DOHH2 (cell line): ENCODE measurements around the gene RPL28.

ENCODE experiments used
- H3F3A ChIP-seq: fragments of 200-600 bp; sonication (generic), shearing (Covaris generic); 2 replicates; pipeline ENCODE4 v1.6.0; 2016; ENCODE audit warnings: antibody characterized with exemption, mild to moderate bottlenecking; ENCODE audit not compliant: control insufficient read depth, insufficient read depth
- H3K27ac ChIP-seq: fragments of 200-600 bp; sonication (generic); 2 replicates; pipeline ENCODE4 v1.5.1; 2014; ENCODE audit warnings: low read depth, mild to moderate bottlenecking, low read length, moderate library complexity
- H3K27me3 ChIP-seq: fragments of 200-600 bp; sonication (generic); 2 replicates; pipeline ENCODE4 v1.6.1; 2014; ENCODE audit warnings: mild to moderate bottlenecking, low read length, mixed read lengths; ENCODE audit not compliant: control insufficient read depth
- H3K36me3 ChIP-seq: fragments of 200-600 bp; sonication (generic); 2 replicates; pipeline ENCODE4 v1.6.1; 2014; ENCODE audit warnings: mild to moderate bottlenecking, low read length, moderate library complexity, mixed read lengths; ENCODE audit not compliant: control insufficient read depth
- H3K4me1 ChIP-seq: fragments of 200-600 bp; sonication (generic); 2 replicates; pipeline ENCODE4 v1.6.1; 2014; ENCODE audit warnings: mild to moderate bottlenecking, low read length, mixed read lengths; ENCODE audit not compliant: control insufficient read depth
- H3K4me2 ChIP-seq: fragments of 200-600 bp; sonication (generic); 2 replicates; pipeline ENCODE4 v1.6.0; 2014; ENCODE audit warnings: mild to moderate bottlenecking, low read length, moderate library complexity
- H3K4me3 ChIP-seq: fragments of 200-600 bp; sonication (generic); 2 replicates; pipeline ENCODE4 v1.5.1; 2014; ENCODE audit warnings: mild to moderate bottlenecking, low read length, mixed read lengths
- H3K79me2 ChIP-seq: fragments of 200-600 bp; sonication (generic); 2 replicates; pipeline ENCODE4 v1.6.1; 2014; ENCODE audit warnings: mild to moderate bottlenecking, low read length, mixed read lengths; ENCODE audit not compliant: control insufficient read depth
- H3K9me2 ChIP-seq: fragments of 200-600 bp; sonication (generic); replicated peaks from 2 replicates; pipeline ENCODE4 v1.6.1; 2014; ENCODE audit warnings: mild to moderate bottlenecking, low read length, mixed read lengths; ENCODE audit not compliant: control insufficient read depth
- H3K9me3 ChIP-seq: fragments of 200-600 bp; sonication (generic); 2 replicates; pipeline ENCODE4 v1.6.1; 2014; ENCODE audit warnings: antibody characterized with exemption, low read length, mixed read lengths; ENCODE audit not compliant: control insufficient read depth, insufficient read depth
- H4K20me1 ChIP-seq: fragments of 200-600 bp; sonication (generic); 2 replicates; pipeline ENCODE4 v1.6.0; 2014; ENCODE audit warnings: low read depth, mild to moderate bottlenecking, antibody characterized with exemption, low read length, moderate library complexity; ENCODE audit not compliant: control insufficient read depth, insufficient read depth
- EZH2phosphoT487 ChIP-seq: fragments of 200-600 bp; sonication (generic); IDR thresholded peaks from 2 replicates; pipeline ENCODE4 v1.6.1; 2017; ENCODE audit warnings: borderline replicate concordance, mild to moderate bottlenecking, antibody characterized with exemption, low read length, moderate library complexity, mixed read lengths
- TF ChIP-seq, protein P1 (sequence below): fragments of 200-600 bp; sonication (generic); IDR thresholded peaks from one replicate; pipeline ENCODE4 v1.5.1; 2014; ENCODE audit warnings: antibody characterized with exemption, mild to moderate bottlenecking, low read depth, low read length; ENCODE audit not compliant: poor library complexity, severe bottlenecking

Gene RPL28

GRCh38 chr19:55423225-55424005 lies 37.7 kb downstream of the RPL28 start:
- TF ChIP-seq EZH2phosphoT487, result no peak
- no peak overlapping the region for H3K4me3 ChIP-seq
- no peaks in the 10 kb centered on the region for H3K9me2 ChIP-seq
- no peak overlapping the region for H3K4me2 ChIP-seq
- H3K27ac ChIP-seq, result no peak overlapping the region
- H3K4me1 ChIP-seq, result peaks cover 3% of the 10 kb centered on the region
- no peaks in the 10 kb centered on the region for H4K20me1 ChIP-seq
- H3K9me3 ChIP-seq, result 0 out of 2 replicates have a peak, but pooled peaks cover 6% of the 10 kb centered on the region
- peaks cover 3% of the 10 kb centered on the region; the same call in 1 of the 2 replicates for H3K27me3 ChIP-seq
- no peaks in the 10 kb centered on the region for H3K79me2 ChIP-seq
- no peaks in the 10 kb centered on the region for H3K36me3 ChIP-seq
- no peaks in the 10 kb centered on the region for H3F3A ChIP-seq

GRCh38 chr19:55424518-55424917 lies 38.8 kb downstream of the RPL28 start:
- H3K36me3 ChIP-seq, result no peaks in the 10 kb centered on the region
- no peaks in the 10 kb centered on the region for H4K20me1 ChIP-seq
- H3K9me2 ChIP-seq, result no peaks in the 10 kb centered on the region
- no peaks in the 10 kb centered on the region for H3K79me2 ChIP-seq
- H3K4me2 ChIP-seq, result no peak overlapping the region
- 0 out of 2 replicates have a peak, but pooled peaks cover 6% of the 10 kb centered on the region for H3K9me3 ChIP-seq
- H3K4me3 ChIP-seq, result no peak overlapping the region
- no peak for TF ChIP-seq EZH2phosphoT487
- TF ChIP-seq, protein P1, sequence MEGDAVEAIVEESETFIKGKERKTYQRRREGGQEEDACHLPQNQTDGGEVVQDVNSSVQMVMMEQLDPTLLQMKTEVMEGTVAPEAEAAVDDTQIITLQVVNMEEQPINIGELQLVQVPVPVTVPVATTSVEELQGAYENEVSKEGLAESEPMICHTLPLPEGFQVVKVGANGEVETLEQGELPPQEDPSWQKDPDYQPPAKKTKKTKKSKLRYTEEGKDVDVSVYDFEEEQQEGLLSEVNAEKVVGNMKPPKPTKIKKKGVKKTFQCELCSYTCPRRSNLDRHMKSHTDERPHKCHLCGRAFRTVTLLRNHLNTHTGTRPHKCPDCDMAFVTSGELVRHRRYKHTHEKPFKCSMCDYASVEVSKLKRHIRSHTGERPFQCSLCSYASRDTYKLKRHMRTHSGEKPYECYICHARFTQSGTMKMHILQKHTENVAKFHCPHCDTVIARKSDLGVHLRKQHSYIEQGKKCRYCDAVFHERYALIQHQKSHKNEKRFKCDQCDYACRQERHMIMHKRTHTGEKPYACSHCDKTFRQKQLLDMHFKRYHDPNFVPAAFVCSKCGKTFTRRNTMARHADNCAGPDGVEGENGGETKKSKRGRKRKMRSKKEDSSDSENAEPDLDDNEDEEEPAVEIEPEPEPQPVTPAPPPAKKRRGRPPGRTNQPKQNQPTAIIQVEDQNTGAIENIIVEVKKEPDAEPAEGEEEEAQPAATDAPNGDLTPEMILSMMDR, result no peak
- peaks cover 3% of the 10 kb centered on the region; the same call in 1 of the 2 replicates for H3K27me3 ChIP-seq
- no peak overlapping the region for H3K27ac ChIP-seq
- H3K4me1 ChIP-seq, result peaks cover 3% of the 10 kb centered on the region; the same call in 1 of the 2 replicates
- H3F3A ChIP-seq, result no peaks in the 10 kb centered on the region

- H4K20me1 ChIP-seq, result no peaks in the 10 kb centered on the region
- no peak overlapping the region for H3K4me3 ChIP-seq
- H3K36me3 ChIP-seq, result no peaks in the 10 kb centered on the region
- no peak overlapping the region for H3K27ac ChIP-seq
- no peak overlapping the region for H3K4me2 ChIP-seq
- no peaks in the 10 kb centered on the region for H3K79me2 ChIP-seq
- no peaks in the 10 kb centered on the region for H3K9me3 ChIP-seq
- no peak for TF ChIP-seq EZH2phosphoT487
- no peaks in the 10 kb centered on the region for H3K9me2 ChIP-seq
- H3K4me1 ChIP-seq, result peaks cover 3% of the 10 kb centered on the region; the same call in 1 of the 2 replicates
- H3F3A ChIP-seq, result no peaks in the 10 kb centered on the region
- H3K27me3 ChIP-seq, result no peaks in the 10 kb centered on the region; the same call in 1 of the 2 replicates
Observed at GRCh38 chr19:55426042-55426441, 40.3 kb downstream of the RPL28 start.

GRCh38 chr19:55431183-55431582 lies 45.5 kb downstream of the RPL28 start:
- H3K4me3 ChIP-seq, result no peak overlapping the region

More at GRCh38 chr19:55431183-55431582, 45.5 kb downstream of the RPL28 start:
- Histone ChIP-seq H3F3A (no peaks in the 10 kb centered on the region), H3K79me2 (no peaks in the 10 kb centered on the region), H4K20me1 (no peaks in the 10 kb centered on the region), H3K27me3 (no peaks in the 10 kb centered on the region), H3K4me1 (no peaks in the 10 kb centered on the region), H3K9me2 (no peaks in the 10 kb centered on the region), H3K27ac (no peak overlapping the region), H3K36me3 (no peaks in the 10 kb centered on the region), H3K9me3 (no peaks in the 10 kb centered on the region), H3K4me2 (no peak overlapping the region)
- TF ChIP-seq, protein P1, result no peak
- TF ChIP-seq EZH2phosphoT487, result no peak
